OCI-LY3 (cell line): Measurements from ENCODE around the gene RHOH.

Source experiments
- H2AFZ ChIP-seq: fragments of 200-600, 300-600 bp; shearing (Covaris generic); 2 replicates; pipeline ENCODE4 v1.6.0; 2014; ENCODE audit warnings: antibody characterized with exemption, low read depth, low read length
- H3K27ac ChIP-seq: fragments of 200-600, 300-600 bp; sonication (generic); 2 replicates; pipeline ENCODE4 v1.5.1; 2014; ENCODE audit warnings: mild to moderate bottlenecking, low read length, moderate library complexity, mixed read lengths
- H3K27me3 ChIP-seq: fragments of 200-600, 300-600 bp; sonication (generic); 2 replicates; pipeline ENCODE4 v1.6.1; 2014; ENCODE audit warnings: low read depth, low read length, mixed read lengths
- H3K36me3 ChIP-seq: fragments of 200-600, 300-600 bp; sonication (generic); replicated peaks from 2 replicates; pipeline ENCODE3; 2014; ENCODE audit warnings: low read depth, low read length, mixed read lengths
- H3K4me1 ChIP-seq: fragments of 300-600, 200-600 bp; sonication (generic); 2 replicates; pipeline ENCODE4 v1.6.1; 2014; ENCODE audit warnings: low read length, mixed read lengths
- H3K4me2 ChIP-seq: fragments of 200-600, 300-600 bp; sonication (generic); 2 replicates; pipeline ENCODE4 v1.6.1; 2014; ENCODE audit warnings: low read length, mixed read lengths
- H3K4me3 ChIP-seq: fragments of 300-600, 200-600 bp; sonication (generic); 2 replicates; pipeline ENCODE4 v1.5.1; 2014; ENCODE audit warnings: antibody characterized with exemption, mild to moderate bottlenecking, low read length, moderate library complexity
- H3K79me2 ChIP-seq: fragments of 300-600, 200-600 bp; shearing (Covaris generic); 2 replicates; pipeline ENCODE4 v1.6.1; 2014; ENCODE audit warnings: mild to moderate bottlenecking, low read length, mixed read lengths
- H3K9ac ChIP-seq: fragments of 300-600, 200-600 bp; shearing (Covaris generic); 2 replicates; pipeline ENCODE4 v1.6.0; 2014; ENCODE audit warnings: mild to moderate bottlenecking, low read length, moderate library complexity
- H3K9me3 ChIP-seq: fragments of 200-600, 300-600 bp; shearing (Covaris generic); 2 replicates; pipeline ENCODE4 v1.6.1; 2014; ENCODE audit warnings: low read length, mixed read lengths; ENCODE audit not compliant: insufficient read depth
- H4K20me1 ChIP-seq: fragments of 200-600, 300-600 bp; sonication (generic); 2 replicates; pipeline ENCODE4 v1.6.1; 2016; ENCODE audit warnings: low read length, mixed read lengths; ENCODE audit not compliant: insufficient read depth
- EZH2phosphoT487 ChIP-seq: fragments of 200-600 bp; shearing (Covaris generic); IDR thresholded peaks from 2 replicates; pipeline ENCODE4 v1.6.1; 2018; ENCODE audit warnings: antibody characterized with exemption, mixed run types, low read depth
- TF ChIP-seq, protein P1 (sequence below): fragments of 200-600, 300-600 bp; sonication (generic); IDR thresholded peaks from 2 replicates; pipeline ENCODE4 v1.5.1; 2014; ENCODE audit warnings: antibody characterized with exemption, low read length, low read depth

RHOH gene

DNA sequence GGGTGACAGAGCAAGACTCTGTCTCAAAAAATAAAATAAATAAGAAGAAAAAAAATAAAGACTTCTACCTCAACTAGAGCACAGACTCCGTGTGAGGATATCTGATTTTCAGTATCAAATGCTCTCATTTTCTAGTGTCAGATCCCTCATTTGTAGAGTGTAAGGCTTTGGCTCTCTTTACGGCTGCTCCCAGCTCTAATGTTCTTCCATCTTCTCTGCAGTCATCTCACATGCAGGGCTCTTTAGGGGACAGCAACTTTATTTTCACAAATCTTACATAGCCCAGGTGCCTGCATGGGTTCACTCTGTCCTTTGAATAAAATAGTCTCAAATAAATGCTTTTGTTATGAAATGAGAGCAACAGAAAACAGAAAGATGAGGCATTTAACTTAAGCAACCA, 19.2 kb upstream of the RHOH start:
- Histone ChIP-seq H3K4me1 (peaks cover 77% of the 10 kb centered on the region), H3K27me3 (no peaks in the 10 kb centered on the region), H3K9me3 (no peaks in the 10 kb centered on the region), H3K36me3 (no peaks in the 10 kb centered on the region), H3K79me2 (no peaks in the 10 kb centered on the region), H3K4me2 (peak overlapping the region; percentile 78), H2AFZ (no peak overlapping the region), H3K27ac (peak overlapping the region; percentile 79), H3K4me3 (peak overlapping the region; percentile 66), H4K20me1 (no peaks in the 10 kb centered on the region), H3K9ac (peak overlapping the region; percentile 58)
- TF ChIP-seq, protein P1, sequence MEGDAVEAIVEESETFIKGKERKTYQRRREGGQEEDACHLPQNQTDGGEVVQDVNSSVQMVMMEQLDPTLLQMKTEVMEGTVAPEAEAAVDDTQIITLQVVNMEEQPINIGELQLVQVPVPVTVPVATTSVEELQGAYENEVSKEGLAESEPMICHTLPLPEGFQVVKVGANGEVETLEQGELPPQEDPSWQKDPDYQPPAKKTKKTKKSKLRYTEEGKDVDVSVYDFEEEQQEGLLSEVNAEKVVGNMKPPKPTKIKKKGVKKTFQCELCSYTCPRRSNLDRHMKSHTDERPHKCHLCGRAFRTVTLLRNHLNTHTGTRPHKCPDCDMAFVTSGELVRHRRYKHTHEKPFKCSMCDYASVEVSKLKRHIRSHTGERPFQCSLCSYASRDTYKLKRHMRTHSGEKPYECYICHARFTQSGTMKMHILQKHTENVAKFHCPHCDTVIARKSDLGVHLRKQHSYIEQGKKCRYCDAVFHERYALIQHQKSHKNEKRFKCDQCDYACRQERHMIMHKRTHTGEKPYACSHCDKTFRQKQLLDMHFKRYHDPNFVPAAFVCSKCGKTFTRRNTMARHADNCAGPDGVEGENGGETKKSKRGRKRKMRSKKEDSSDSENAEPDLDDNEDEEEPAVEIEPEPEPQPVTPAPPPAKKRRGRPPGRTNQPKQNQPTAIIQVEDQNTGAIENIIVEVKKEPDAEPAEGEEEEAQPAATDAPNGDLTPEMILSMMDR = no peak
- no peak for TF ChIP-seq EZH2phosphoT487

GRCh38 chr4:40178672-40179071, 18.2 kb upstream of the RHOH start:
- Histone ChIP-seq H4K20me1 (no peaks in the 10 kb centered on the region), H3K9me3 (no peaks in the 10 kb centered on the region), H3K9ac (peak overlapping the region; percentile 58), H3K4me3 (peak overlapping the region; percentile 66), H3K27ac (peak overlapping the region; percentile 79), H2AFZ (peak overlapping the region; percentile 5; the same call in 1 of the 2 replicates), H3K4me1 (peaks cover 76% of the 10 kb centered on the region), H3K36me3 (no peaks in the 10 kb centered on the region), H3K27me3 (no peaks in the 10 kb centered on the region), H3K4me2 (peak overlapping the region; percentile 78), H3K79me2 (no peaks in the 10 kb centered on the region)
- no peak for TF ChIP-seq EZH2phosphoT487
- TF ChIP-seq, protein P1 = no peak

- Histone ChIP-seq H3K4me2 (peak overlapping the region; percentile 78), H4K20me1 (no peaks in the 10 kb centered on the region), H3K79me2 (no peaks in the 10 kb centered on the region), H3K9ac (no peak overlapping the region), H3K27ac (peak overlapping the region; percentile 79), H3K4me1 (peaks cover 75% of the 10 kb centered on the region), H3K4me3 (0 out of 2 replicates have a peak overlapping the region, but pooled peaks have one; percentile 0), H2AFZ (no peak overlapping the region), H3K36me3 (no peaks in the 10 kb centered on the region), H3K27me3 (no peaks in the 10 kb centered on the region), H3K9me3 (no peaks in the 10 kb centered on the region)
- TF ChIP-seq, protein P1 = no peak
- TF ChIP-seq EZH2phosphoT487 = no peak
These were observed 17.5 kb upstream of the RHOH start for GRCh38 chr4:40179360-40179759.

GRCh38 chr4:40180356-40180755, 16.5 kb upstream of the RHOH start:
- H3K79me2 ChIP-seq = no peaks in the 10 kb centered on the region

More at GRCh38 chr4:40180356-40180755, 16.5 kb upstream of the RHOH start:
- Histone ChIP-seq H3K27ac (peak overlapping the region; percentile 96), H3K9me3 (no peaks in the 10 kb centered on the region), H2AFZ (no peak overlapping the region), H3K9ac (no peak overlapping the region), H3K27me3 (no peaks in the 10 kb centered on the region), H3K4me1 (peaks cover 85% of the 10 kb centered on the region), H3K4me2 (no peak overlapping the region; the same call in 1 of the 2 replicates), H4K20me1 (no peaks in the 10 kb centered on the region), H3K36me3 (no peaks in the 10 kb centered on the region), H3K4me3 (no peak overlapping the region)
- TF ChIP-seq EZH2phosphoT487 = no peak
- TF ChIP-seq, protein P1 = no peak
